Limb (tissue), 2 donors: ENCODE results near the gene SOD3.

Experiments
- DNase-seq, 2 donors: peaks; one replicate each; pipeline ENCODE4 v3.0.0-alpha.2; 2016; ENCODE audit errors: extremely low spot score in 2 of 2

The SOD3 gene

GRCh38 chr4:24840826-24841543, 45.6 kb downstream of the SOD3 start:
- DNase-seq = no peak

- DNase-seq = no peak
Observed at GRCh38 chr4:24842356-24842755, 47.0 kb downstream of the SOD3 start.

- DNase-seq = no peak
Observed at GRCh38 chr4:24843096-24843495, 47.7 kb downstream of the SOD3 start.

- DNase-seq = no peak
Observed at GRCh38 chr4:24845132-24845531, 49.8 kb downstream of the SOD3 start.

GRCh38 chr4:24845902-24846301, 50.5 kb downstream of the SOD3 start:
- DNase-seq = no peak

- no peak for DNase-seq
Observed at GRCh38 chr4:24846716-24847115, 51.3 kb downstream of the SOD3 start.

- DNase-seq = no peak
Observed at GRCh38 chr4:24849351-24849750, 54.0 kb downstream of the SOD3 start.

- no peak for DNase-seq
Observed at GRCh38 chr4:24849756-24850155, 54.4 kb downstream of the SOD3 start.
